Measurements from ENCODE around the gene TRA2B. TPM values are rescaled to one million over a fixed set of nuclear protein-coding genes. Genes with fewer than 3 reads are reported as not detected.

The TRA2B gene
- total and polyA plus RNA-seq, 2 of the 8 experiments (the other 6 are each of a cell fraction or from before 2014, with no cell fraction given) = 206 to 274 TPM

- no peak for TF ChIP-seq RFX5 (IDR thresholded peaks at IDR 0.05; ENCODE audit: borderline replicate concordance, low read depth, low read length)
- TF ChIP-seq EGR1 (IDR thresholded peaks at IDR 0.05; ENCODE audit: borderline replicate concordance, low read depth, low read length) = no peak
Measured at GRCh38 chr3:185981621-185982020, 43.8 kb upstream of the TRA2B start (continued).

All from H1 (cell line).